ENCODE results near the gene CCSER2.

Gene CCSER2

GRCh38 chr10:84302223-84302622, 26.2 kb upstream of the CCSER2 start:
- no peak for TF ChIP-seq CTCF (IDR thresholded peaks at IDR 0.05; ENCODE audit: extremely low read depth, insufficient read depth, missing control alignments)
- in situ Hi-C loops (cut with MboI; ENCODE audit: low pct_unique_long_range_greater_than_20kb, low sequenced_read_pairs, unreplicated experiment): no loop called here
- DNase-seq (ENCODE audit: low spot score): no peak

- in situ Hi-C loops (cut with MboI; ENCODE audit: low pct_unique_long_range_greater_than_20kb, low sequenced_read_pairs, unreplicated experiment): no loop called here
- TF ChIP-seq CTCF (IDR thresholded peaks at IDR 0.05; ENCODE audit: extremely low read depth, insufficient read depth, missing control alignments): no peak
- DNase-seq (ENCODE audit: low spot score): no peak
Observed at GRCh38 chr10:84306751-84307384, 21.5 kb upstream of the CCSER2 start.

- in situ Hi-C loops (cut with MboI; ENCODE audit: low pct_unique_long_range_greater_than_20kb, low sequenced_read_pairs, unreplicated experiment): no loop called here
- no peak for TF ChIP-seq CTCF (IDR thresholded peaks at IDR 0.05; ENCODE audit: extremely low read depth, insufficient read depth, missing control alignments)
Observed at GRCh38 chr10:84308021-84308420, 20.4 kb upstream of the CCSER2 start.

GRCh38 chr10:84308481-84309304, 19.7 kb upstream of the CCSER2 start:
- no peak for DNase-seq (ENCODE audit: low spot score)
- no peak for TF ChIP-seq CTCF (IDR thresholded peaks at IDR 0.05; ENCODE audit: extremely low read depth, insufficient read depth, missing control alignments)
- in situ Hi-C loops (cut with MboI; ENCODE audit: low pct_unique_long_range_greater_than_20kb, low sequenced_read_pairs, unreplicated experiment): no loop called here

More at GRCh38 chr10:84308021-84308420, 20.4 kb upstream of the CCSER2 start:
- no peak for DNase-seq (ENCODE audit: low spot score)

GRCh38 chr10:84310470-84310869, 17.9 kb upstream of the CCSER2 start:
- in situ Hi-C loops (cut with MboI; ENCODE audit: low pct_unique_long_range_greater_than_20kb, low sequenced_read_pairs, unreplicated experiment): no loop called here
- TF ChIP-seq CTCF (IDR thresholded peaks at IDR 0.05; ENCODE audit: extremely low read depth, insufficient read depth, missing control alignments): no peak
- DNase-seq (ENCODE audit: low spot score): no peak

- in situ Hi-C loops (cut with MboI; ENCODE audit: low pct_unique_long_range_greater_than_20kb, low sequenced_read_pairs, unreplicated experiment): no loop called here
- TF ChIP-seq CTCF (IDR thresholded peaks at IDR 0.05; ENCODE audit: extremely low read depth, insufficient read depth, missing control alignments): no peak
Observed at GRCh38 chr10:84311576-84311975, 16.8 kb upstream of the CCSER2 start.

More at GRCh38 chr10:84311576-84311975, 16.8 kb upstream of the CCSER2 start:
- no peak for DNase-seq (ENCODE audit: low spot score)
